Right atrium auricular region (tissue), 2 donors: ENCODE measurements around the gene SCNN1G. TPM values are rescaled to one million over a fixed set of nuclear protein-coding genes. Genes with fewer than 3 reads are reported as not detected.

Experiments
- DNase-seq: peaks from one replicate; pipeline ENCODE4 v3.0.0-alpha.2; 2019; ENCODE audit warnings: low spot score
- H3K27ac ChIP-seq, 2 donors: fragments of 200-600 bp; sonication (generic); 1 replicate in 1 of 2; 2 replicates in 1 of 2; pipeline ENCODE4 v1.5.1; 2016 to 2019
- H3K27me3 ChIP-seq, 2 donors: fragments of 200-600 bp; sonication (generic); one replicate each; pipeline versions ENCODE4 v1.5.1 to v1.6.0; 2017 to 2019
- H3K36me3 ChIP-seq: fragments of 200-600 bp; sonication (generic); one replicate; pipeline ENCODE4 v1.5.1; 2016
- H3K4me1 ChIP-seq, 2 donors: fragments of 200-600 bp; sonication (generic); one replicate each; pipeline versions ENCODE4 v1.5.1 to v1.6.0; 2017 to 2019
- H3K4me3 ChIP-seq, 2 donors: fragments of 200-600 bp; sonication (generic); 1 replicate in 1 of 2; 2 replicates in 1 of 2; pipeline ENCODE4 v1.5.1; 2017 to 2019; ENCODE audit warnings: mild to moderate bottlenecking in 1 of 2, moderate library complexity in 1 of 2
- H3K9me3 ChIP-seq, 2 donors: fragments of 200-600 bp; sonication (generic); one replicate each; pipeline ENCODE4 v1.5.1; 2019
- CTCF ChIP-seq, 2 donors: fragments of 200-600 bp; sonication (generic); IDR thresholded peaks; one replicate each; pipeline ENCODE4 v1.5.1; 2019; ENCODE audit warnings: antibody characterized with exemption in 2 of 2
- total RNA-seq, 2 donors: library from RNA; depleted of rRNA; stranded (reverse); fragments of >200 nt; gene quantifications; one replicate each; pipeline ENCODE4 v1.1.0, GENCODE V29; 2016

SCNN1G gene
- total RNA-seq, 2 donors from 2014 or later = not detected

GRCh38 chr16:23194497-23195221, 12.1 kb downstream of the SCNN1G start:
- Histone ChIP-seq H3K9me3 (no peaks in the 10 kb centered on the region), H3K27ac (no peak overlapping the region), H3K36me3 (no peaks in the 10 kb centered on the region), H3K4me3 (no peak overlapping the region), H3K27me3 (no peaks in the 10 kb centered on the region), H3K4me1 (peaks cover 0 to 12% of the 10 kb centered on the region in 2 donors)
- no peak for DNase-seq
- no peak for TF ChIP-seq CTCF (IDR thresholded peaks at IDR 0.05)

- no peak overlapping the region for H3K27ac ChIP-seq
Observed at GRCh38 chr16:23195366-23195978, 12.9 kb downstream of the SCNN1G start.

GRCh38 chr16:23196539-23196938, 14.0 kb downstream of the SCNN1G start:
- DNase-seq = no peak
- Histone ChIP-seq H3K4me1 (peaks cover 0 to 12% of the 10 kb centered on the region in 2 donors), H3K36me3 (no peaks in the 10 kb centered on the region), H3K4me3 (no peak overlapping the region), H3K27ac (no peak overlapping the region), H3K9me3 (no peaks in the 10 kb centered on the region), H3K27me3 (no peaks in the 10 kb centered on the region)
- no peak for TF ChIP-seq CTCF (IDR thresholded peaks at IDR 0.05)

More at GRCh38 chr16:23195366-23195978, 12.9 kb downstream of the SCNN1G start:
- no peak for TF ChIP-seq CTCF (IDR thresholded peaks at IDR 0.05)
- no peaks in the 10 kb centered on the region for H3K27me3 ChIP-seq
- no peak for DNase-seq
- H3K4me1 ChIP-seq = peaks cover 0 to 12% of the 10 kb centered on the region in 2 donors
- no peaks in the 10 kb centered on the region for H3K9me3 ChIP-seq
- no peak overlapping the region for H3K4me3 ChIP-seq
- H3K36me3 ChIP-seq = no peaks in the 10 kb centered on the region

GRCh38 chr16:23202166-23202565, 19.6 kb downstream of the SCNN1G start:
- DNase-seq = no peak
- Histone ChIP-seq H3K27me3 (no peaks in the 10 kb centered on the region), H3K27ac (no peak overlapping the region), H3K36me3 (no peaks in the 10 kb centered on the region), H3K9me3 (no peaks in the 10 kb centered on the region), H3K4me3 (no peak overlapping the region), H3K4me1 (no peaks in the 10 kb centered on the region)
- no peak for TF ChIP-seq CTCF (IDR thresholded peaks at IDR 0.05)

GRCh38 chr16:23206986-23207385, 24.4 kb downstream of the SCNN1G start:
- Histone ChIP-seq H3K36me3 (no peaks in the 10 kb centered on the region), H3K4me1 (no peaks in the 10 kb centered on the region), H3K27me3 (no peaks in the 10 kb centered on the region), H3K9me3 (no peaks in the 10 kb centered on the region), H3K27ac (no peak overlapping the region), H3K4me3 (no peak overlapping the region)
- no peak for TF ChIP-seq CTCF (IDR thresholded peaks at IDR 0.05)
- no peak for DNase-seq
